GM08714 (cell line): Measurements from ENCODE around the gene SSBP4.

Experiments used
- H3K4me3 ChIP-seq: fragments of 200-500 bp; sonication (Bioruptor generic); 2 replicates; pipeline ENCODE4 v1.5.1; 2014; ENCODE audit warnings: mild to moderate bottlenecking, low read length, inconsistent platforms
- ZNF274 ChIP-seq: IDR thresholded peaks from 2 replicates; pipeline ENCODE4 v1.6.1; 2012; ENCODE audit warnings: mild to moderate bottlenecking, low read depth, low read length

SSBP4 gene

DNA sequence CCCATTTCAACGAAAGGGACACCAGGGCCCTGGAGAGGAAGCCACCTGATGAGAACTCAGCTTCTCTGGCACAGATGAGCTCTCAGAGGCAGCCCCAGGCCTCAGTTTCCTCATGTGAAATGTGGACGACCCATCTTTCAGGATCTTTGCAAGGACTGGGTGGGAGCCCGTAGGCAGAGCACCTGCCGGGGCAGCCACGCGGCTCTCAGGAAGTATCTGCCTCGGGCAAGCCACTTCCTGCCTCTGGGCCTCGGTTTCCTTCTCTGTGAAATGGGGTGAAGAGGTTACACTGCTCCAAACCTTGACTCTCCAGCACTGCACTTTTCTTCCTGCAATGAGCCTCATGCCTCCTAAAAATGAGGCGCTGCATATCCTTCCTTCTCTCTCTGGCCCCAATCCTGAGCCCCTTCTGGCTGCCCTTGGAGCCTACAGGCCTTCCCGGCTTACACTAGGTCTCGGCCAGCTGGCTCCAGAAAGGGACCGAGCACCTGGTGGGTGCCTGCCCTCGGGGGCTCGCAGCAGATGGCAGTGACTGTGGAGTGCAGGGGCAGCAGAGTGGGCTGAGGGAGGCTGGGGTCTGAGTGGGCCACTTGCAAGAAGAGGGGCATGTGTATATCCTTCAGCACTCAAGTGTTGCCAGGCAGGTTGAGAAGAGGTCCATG is 3.5 kb downstream of the SSBP4 start:
- no peak overlapping the region for H3K4me3 ChIP-seq

DNA sequence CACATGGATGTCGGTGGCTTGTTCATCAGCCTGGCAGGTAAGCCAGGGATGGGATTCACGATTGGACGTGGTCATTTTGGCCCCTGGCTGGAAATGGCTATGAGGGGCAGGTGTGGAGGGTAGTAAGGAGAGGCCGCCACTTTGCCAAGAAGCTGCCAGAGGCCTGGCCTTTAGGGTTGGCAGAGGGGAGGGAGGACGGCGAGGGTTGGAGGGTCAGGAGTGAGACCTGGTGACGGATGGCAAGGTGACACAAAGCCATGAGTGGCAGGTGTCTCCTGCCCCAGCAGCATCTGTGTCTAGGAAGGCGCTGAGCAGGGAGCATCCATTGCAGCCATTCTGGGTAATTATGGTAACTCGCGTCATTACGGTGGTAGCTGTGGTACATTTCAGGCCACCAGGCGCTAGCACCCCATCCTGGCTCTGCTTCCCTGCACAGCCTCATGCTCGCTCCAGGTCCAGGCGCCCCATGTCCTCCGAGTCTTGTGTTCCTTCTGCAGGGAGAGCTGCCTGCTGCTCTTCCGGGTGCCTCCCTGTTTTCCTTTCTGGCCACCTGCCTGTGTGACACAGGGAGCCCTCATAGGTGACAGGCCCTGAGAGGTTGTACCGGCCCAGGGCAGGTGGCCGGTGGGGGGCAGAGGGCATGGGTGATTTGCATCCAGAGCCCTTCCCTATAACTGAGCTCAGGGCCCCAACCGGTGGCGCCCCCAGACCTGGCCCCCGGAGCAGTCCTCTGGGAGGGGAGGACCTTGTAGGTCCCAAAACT is 4.2 kb downstream of the SSBP4 start:
- no peak for TF ChIP-seq ZNF274
- H3K4me3 ChIP-seq: no peak overlapping the region

More for the DNA sequence above, 3.5 kb downstream of the SSBP4 start:
- TF ChIP-seq ZNF274: no peak

DNA sequence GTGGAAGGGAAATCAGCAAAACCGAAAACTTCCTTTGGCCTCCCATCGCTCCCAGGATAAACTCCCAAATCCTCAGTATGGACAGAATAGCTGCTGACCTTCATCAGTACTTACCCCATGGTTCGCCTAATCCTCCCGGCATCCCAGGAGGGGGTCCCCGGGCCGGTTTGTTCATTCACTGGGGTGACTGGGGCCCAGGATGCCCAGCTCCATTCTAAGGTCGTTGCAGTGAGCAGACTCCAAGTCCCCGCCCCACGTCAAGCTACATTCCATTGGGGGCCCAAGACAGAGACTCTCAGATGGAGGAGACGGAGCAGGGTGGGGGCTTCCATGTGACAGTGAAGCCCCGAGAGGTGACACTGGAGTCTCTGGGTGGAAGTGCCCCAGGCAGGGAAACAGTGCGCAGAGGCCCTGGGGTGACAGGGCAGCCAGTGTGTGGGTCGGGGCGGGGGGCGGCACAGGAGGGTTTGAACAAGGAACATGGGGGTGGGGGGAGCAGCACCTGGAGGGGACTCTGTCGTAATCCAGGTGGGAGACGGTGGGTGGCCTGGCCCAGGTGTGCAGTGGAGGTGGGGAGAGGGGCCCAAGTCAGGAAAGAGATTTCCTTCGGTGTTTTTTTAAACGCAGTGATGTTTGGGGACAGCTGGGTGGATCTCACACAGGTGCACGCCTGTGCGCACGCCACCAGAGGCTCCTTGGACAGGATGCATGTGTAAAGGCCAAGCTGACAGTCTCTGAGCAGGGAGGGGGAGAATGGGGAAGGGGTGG is 5.1 kb downstream of the SSBP4 start:
- no peak for TF ChIP-seq ZNF274
- no peak overlapping the region for H3K4me3 ChIP-seq

DNA sequence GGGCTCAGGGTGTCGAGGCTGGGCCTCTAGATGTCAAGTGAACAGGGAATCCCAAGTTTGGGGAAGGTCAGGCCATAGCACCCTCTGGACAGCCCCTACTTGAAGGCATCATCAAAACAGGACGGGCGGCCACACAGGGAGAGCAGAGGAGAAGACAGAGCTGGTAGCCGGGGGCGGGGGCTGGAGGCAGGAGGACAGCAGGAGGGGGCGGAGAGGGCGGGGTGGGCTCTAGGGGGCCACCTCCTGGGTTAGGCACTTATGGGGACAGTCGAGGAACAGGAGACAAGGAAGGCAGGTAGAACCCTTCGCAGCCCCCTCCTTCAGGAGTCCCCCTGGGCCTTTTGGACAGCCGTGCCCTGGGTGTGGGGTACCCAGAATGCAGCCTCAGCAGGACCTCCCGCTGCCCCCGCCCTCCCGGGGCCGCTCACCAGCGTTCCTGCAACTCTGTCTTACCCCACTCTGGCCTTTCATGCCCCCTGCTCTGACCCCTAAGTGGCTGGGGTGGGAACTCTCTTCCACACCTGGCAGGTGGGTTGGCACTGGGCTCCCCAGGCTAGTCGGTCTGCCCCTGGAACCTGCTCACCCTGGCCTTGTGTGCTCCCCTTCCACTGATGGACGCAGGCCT is 5.8 kb downstream of the SSBP4 start:
- TF ChIP-seq ZNF274: no peak
- no peak overlapping the region for H3K4me3 ChIP-seq

DNA sequence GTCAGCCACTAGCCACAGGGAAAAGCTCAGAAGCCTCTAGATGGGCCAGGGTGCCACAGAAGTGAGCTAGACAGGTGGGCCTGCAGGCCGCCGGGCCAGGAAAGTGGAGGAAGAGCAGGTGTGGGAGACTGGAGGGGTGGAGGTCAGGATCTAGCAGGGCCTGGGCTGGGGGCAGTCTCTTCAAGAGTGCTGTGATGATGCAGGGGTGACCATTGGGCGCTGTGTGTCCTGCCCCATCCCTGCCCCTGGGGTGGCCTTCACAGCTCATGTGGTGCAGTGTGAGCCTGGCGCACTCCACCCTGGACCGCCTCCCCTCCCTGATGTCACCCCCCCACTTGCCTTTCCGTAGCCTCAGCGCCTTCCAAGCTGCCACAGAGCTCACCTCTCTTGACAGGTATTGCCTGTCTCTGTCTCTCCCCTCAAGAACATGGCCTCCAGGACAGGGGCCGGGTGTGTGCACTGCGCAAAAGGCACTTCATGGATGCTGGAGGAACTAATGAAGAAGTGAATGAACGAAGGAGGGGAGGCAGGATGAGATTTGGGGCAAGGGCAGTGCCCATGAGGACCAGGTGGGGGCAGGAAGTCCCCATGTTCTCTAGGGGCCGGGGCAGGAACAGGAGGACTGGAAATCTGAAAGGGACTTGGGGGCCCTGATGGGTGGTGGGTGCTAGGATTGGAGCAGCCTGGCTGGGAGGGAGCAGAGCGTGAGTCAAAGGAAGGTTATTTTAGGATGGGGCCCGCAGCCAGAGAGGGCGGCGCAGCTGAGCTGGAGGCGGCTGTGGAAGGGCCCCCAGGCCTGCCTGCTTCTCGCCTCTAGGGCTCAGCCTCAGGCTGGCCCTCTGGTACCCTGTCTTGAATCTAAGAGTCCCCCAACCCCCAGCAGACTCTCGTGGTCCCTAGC is 6.6 kb downstream of the SSBP4 start:
- no peak overlapping the region for H3K4me3 ChIP-seq
- no peak for TF ChIP-seq ZNF274

DNA sequence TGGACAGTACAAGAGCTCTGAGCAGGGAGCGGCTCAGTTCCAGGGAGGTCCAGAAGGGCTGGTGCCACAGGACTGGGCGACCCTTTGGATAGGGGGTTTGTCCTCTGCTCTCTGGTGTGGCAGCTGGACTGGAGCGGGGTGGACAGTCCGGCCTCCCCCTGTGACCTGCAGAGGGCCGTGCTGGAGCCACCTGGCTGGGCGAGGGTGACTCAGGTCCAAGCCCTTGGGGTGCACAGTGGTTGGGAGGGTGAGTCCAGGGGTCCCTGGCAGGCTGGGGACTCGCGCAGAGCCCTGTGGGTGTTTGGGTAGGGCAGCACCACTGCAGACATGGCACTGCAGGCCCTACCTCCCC is 7.2 kb downstream of the SSBP4 start:
- no peak overlapping the region for H3K4me3 ChIP-seq
- no peak for TF ChIP-seq ZNF274

DNA sequence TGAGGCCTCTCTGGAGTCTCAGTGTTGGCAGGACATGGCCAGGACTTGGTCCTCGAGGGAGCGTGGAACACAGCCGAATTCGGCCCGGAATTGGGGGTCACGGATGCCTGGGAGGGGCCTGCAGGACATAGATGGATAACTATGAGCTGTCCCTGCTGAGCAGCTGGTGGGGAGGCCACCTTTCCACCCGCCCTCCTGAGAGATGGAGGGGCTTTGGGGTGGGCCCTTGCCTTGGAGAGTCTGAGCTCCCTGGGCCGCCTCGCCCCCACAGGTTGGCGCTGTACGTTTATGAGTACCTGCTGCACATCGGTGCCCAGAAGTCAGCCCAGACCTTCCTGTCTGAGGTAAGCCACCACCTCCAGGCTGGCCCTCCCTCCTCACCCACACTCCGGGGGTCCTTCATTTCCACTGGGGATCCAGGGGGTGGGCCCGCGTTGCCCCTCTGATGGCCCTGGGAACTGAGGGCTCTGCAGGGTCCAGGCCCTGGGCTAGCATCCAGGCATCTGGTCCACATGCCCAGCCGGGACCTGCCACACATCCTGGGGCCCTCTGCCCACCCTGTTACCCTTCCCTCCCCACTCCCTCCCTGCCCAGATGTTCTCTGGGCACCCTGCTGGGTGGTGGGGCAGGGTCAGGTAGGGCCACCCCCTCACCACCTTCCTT is 8.0 kb downstream of the SSBP4 start:
- TF ChIP-seq ZNF274: no peak
- H3K4me3 ChIP-seq: no peak overlapping the region

DNA sequence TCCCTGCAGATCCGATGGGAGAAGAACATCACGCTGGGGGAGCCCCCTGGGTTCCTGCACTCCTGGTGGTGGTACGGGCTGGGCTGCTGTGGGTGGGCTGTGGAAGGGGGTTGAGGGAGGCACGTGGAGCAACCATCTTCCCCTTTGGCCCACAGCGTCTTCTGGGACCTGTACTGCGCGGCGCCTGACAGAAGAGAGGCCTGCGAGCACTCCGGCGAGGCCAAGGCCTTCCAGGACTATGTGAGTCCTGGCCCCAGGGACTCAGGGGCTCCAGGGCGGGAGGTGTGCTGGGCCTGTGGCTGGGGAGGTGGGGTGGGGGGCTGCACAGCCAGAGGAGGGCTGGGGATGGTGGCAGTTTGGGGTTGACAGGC is 8.5 kb downstream of the SSBP4 start:
- TF ChIP-seq ZNF274: no peak
- no peak overlapping the region for H3K4me3 ChIP-seq

DNA sequence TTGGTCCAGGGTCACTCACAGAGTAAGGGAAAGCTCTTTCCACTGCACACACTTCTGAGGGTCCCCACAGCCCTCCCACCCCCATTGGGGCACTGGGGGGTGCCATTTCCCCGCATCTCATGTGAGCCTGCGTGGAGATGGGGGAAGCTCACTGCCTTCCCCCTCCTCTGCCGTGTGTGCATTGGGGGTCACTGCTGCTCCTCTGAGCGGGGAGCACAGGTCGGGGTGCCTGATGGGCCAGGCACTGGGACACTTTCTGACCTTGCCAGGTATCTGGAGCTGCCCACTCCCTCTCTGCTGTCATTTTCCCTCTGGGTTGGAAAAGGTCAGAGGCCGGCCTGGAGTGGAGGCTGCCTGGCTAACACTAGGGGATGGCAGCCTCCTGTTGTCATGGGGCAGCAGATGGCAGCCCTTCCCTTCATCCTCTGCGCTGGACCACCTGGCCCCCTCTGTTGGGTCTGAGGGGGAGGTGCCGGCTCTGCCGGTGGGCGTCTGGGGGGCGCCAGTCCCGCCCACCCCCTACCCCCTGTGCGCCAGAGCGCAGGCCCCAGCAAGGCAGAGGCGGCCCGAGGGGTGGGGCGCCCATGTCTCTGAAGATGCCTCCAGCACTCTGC is 9.1 kb downstream of the SSBP4 start:
- no peak for TF ChIP-seq ZNF274
- H3K4me3 ChIP-seq: no peak overlapping the region

DNA sequence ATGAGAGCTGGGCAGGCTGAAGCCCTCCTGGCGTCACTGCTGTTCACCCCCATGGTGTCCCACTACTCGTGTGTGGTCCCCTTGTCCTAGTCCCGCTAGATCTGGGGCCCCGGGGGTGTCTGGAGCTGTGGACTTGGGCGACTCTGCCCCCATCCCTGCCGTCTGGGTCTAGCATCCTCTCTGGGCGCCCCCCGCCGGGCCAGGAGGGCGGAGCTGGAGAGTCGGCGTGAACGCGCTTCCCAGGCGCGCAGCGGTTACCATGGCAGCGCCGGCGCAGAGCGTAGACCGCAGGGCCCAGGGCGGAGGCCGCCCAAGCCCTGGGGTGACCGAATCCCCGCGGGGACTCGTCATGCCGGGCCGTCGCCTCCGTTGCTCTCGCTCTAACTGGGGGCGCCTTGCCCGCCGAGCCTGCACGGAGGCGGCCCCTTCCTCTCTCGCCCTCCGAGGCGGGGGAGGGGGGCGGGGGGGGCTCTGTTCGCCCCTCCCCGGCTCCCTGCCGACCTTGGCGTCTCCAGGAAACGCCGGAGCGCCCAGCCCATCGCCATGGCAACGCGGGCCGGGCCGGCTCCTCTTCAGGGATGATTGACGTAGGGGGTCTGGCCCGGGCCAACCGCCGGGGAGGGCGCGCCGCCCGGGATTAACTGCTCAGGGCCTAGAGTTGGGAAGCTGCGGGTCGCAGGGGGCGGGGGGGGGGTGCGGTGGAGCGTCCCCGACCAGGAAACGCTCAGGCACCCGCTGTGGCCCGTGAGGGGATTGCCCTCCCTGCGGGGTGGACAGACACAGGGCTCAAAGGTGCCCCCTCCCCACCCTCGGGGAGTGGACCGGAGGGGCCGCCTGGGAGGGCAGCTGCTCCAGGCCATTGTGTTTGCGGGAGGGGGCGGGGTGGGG is 9.8 kb downstream of the SSBP4 start:
- peak overlapping the region; percentile 25; the same call in 1 of the 2 replicates for H3K4me3 ChIP-seq
- no peak for TF ChIP-seq ZNF274

DNA sequence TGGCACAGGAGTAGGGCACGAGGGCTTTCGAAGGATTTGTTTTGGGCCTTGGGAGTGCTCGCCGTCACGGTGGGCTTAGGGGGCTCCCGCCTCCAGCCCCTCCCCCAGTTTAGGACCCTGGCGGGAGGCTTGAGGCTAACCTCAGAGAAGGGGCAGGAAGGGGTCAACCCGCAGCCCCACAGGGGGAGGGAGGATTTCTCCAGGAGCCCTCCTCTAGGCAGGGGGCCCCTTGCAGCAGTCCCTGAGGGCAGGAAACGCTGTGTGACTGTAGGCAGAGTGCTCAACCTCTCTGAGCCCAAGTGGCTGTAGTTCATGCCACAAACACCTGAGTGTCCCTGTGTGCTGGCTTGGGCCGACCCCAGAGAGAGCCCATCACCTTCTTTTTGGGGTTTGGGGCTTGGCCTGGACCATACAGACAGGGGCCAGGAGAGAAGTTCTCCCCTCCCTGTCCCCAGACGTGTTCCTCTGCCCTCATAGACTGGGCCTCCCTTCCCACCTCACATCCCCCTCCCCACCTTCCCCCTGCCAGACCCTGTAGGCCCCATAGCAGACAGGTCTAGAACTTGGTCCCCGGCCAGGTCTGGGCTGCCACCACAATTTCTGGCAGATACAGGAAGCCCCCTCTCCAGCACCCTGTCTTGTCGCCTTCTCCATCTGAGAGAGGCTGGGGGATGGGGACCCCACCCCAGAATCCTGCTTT is 10.7 kb downstream of the SSBP4 start:
- TF ChIP-seq ZNF274: no peak
- peak overlapping the region; percentile 24; the same call in 1 of the 2 replicates for H3K4me3 ChIP-seq
